Cortex of kidney (tissue), 1 donor: ENCODE results near the gene ADK.

Source experiments
- DNase-seq: peaks from one replicate; lab custom pipeline; 2025; lab: John Stamatoyannopoulos, UW

Gene ADK

GRCh38 chr10:74674927-74675326 lies 523.9 kb downstream of the ADK start:
- no peak for DNase-seq

- DNase-seq: no peak
Measured at GRCh38 chr10:74675484-74675883, 524.5 kb downstream of the ADK start.

GRCh38 chr10:74677951-74678350 lies 526.9 kb downstream of the ADK start:
- no peak for DNase-seq

- DNase-seq: no peak
Measured at GRCh38 chr10:74681917-74682627, 531.1 kb downstream of the ADK start.

DNA sequence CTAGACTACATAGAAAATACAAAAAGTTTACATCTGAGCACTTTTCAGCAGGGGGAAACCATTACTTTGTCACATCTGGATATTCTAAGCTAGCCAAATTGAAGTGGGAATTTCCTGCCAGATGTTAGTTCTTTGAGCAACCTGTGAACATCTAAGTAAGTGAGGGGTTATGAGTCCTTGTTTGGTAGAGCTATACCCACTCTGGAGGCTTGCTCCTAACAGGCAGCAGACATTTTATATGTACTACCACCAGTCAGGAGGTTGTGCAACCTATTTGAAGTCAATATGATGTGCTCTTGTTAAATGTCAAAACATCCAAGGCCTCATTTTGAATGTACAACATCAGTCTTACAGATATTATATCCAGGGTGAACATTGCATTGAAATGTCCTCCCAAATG lies 532.0 kb downstream of the ADK start:
- no peak for DNase-seq

DNA sequence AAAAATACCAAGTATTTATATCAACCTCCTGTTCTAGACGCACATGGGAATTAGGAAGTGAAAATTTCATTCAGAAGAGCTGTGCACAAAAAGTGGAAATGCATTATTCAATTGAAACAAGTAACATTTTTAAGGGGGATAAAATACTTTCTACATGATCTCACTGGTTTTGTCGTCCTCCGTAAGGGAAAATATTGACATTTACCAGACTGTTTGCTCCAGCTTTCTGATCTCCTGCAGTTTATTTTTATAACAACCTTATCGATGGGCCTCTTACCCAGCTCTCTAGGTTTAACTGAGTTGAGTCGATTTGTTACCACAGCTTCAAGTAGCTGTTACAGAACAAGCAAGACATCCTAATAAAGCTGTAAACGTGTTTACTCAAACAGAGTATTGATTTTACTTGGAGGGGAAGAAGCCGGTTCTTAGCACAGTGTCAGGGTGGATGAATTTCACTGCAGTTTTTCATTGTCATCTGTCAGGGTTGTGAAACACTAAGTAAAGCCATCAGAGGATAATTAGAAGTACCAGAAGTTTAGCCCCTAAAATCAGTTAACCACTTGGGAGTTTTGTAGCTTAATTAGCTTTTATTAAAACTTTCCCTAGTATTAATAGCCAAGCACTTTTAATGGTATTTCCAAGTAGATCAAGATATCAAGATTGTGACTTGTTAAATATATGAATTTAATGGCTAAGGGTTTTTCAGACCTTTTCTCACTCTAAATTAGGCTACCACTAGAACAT lies 532.8 kb downstream of the ADK start:
- no peak for DNase-seq

GRCh38 chr10:74684462-74684861 lies 533.4 kb downstream of the ADK start:
- no peak for DNase-seq

GRCh38 chr10:74685564-74685963 lies 534.5 kb downstream of the ADK start:
- DNase-seq: no peak

DNA sequence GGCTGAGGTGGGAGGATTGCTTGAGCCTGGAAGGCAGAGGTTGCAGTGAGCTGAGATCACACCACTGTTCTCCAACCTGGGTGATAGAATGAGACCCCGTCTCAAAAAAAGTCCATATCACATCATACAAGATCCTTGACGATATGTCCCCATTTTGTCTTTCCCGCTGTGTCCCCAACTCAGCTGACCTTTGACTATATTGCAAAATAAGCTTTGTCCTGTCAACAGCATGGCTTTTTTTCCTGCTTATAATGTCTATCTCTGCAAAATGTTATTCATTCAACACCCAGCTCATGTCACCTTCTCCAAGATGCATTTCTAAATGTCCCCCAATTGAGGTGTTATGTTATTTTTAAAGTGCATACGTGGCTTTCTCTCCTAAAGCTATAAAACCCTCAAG lies 539.4 kb downstream of the ADK start:
- DNase-seq: no peak

DNA sequence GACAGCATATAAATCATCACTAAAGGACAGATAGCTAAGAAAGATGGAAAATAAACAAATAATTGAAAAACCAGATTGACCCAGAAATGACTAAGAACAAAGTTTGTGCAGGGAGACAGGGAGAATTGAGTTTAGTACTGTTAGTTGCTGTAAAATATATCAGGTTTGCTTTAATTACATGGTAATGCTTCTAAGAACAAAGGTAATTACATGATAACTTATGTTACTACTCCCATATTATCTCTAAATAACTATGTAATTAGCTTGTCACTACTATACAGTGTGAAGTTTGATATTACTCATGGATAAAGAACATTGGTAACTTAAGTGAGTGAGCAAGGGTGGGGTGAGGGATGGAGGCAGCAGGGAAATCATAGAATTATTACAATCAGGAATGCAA lies 540.1 kb downstream of the ADK start:
- DNase-seq: no peak

DNA sequence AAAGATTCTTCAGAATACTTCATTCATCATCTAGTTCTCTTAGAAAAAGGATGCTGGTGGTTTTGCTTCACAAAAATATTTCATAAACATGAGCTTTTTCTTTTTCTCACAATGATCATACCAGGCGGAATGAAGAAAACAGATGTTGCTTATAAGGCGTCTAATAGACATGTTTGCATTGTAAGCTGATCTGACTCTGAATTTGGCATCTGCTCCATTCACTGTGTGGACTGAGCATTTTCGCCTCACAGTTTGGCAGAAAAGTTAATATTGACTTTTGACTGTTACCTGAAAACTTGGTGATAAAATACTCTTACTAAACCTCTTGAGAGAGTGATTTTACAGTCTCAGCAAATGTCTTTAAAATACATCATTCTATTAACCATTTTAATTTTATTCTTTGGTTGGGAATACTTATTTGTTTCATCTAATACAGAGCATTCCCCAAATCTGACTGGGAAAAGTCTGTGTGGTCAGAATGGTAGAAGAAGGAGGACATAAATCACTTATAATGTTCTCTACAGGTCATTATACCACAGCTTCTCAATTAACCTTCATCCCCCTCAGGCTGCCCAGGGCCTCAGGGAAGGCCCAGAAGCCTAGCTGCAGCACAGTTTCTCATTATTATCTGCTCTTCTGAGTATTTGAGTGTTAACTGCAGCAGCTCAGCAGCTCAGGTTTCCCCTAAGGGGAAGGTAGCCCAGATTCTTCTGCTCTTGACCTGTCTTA lies 553.8 kb downstream of the ADK start:
- DNase-seq: no peak

DNA sequence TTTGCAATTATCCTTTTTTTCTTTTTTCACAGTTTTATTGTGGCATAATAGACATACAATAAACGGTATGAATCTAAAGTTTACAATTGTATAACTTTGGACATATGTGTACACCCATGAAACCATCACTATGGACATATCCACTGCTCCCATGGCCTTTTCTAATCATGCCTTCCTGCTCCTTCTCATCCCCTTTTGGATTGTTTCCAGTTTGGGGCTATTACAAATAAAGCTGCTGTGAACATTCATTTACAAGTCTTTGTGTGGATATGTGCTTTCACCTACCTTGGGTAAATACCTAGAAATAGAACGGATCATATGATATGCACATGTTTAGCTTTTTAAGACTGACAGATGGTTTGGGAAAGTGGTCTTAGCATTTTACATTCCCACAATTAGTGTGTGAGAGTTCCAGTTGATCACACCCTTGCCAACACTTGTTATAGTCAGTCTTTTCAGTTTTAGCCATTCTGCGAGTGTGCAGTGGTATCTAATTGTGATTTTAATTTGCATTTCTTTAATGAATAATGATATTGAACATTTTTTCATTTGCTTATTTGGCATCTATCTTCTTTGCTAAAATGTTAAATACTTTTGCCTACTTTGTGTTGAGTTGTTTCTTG lies 554.4 kb downstream of the ADK start:
- no peak for DNase-seq

- DNase-seq: no peak
Measured at GRCh38 chr10:74706966-74707365, 555.9 kb downstream of the ADK start.

DNA sequence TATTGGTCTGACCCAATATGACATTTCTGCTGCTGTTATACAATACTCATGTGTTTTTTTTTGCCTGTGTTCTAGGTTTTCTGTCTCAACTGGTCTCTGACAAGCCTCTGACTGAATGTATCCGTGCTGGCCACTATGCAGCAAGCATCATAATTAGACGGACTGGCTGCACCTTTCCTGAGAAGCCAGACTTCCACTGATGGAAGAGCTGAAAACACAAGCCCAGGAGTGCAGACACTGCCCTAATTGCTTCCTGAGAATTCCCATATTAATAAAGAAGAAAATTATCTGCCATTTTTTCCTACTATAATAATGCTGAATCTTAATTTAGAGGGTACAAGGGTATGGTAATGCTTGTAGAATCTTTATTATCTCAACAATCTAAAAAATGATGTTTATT lies 557.2 kb downstream of the ADK start:
- DNase-seq: no peak

DNA sequence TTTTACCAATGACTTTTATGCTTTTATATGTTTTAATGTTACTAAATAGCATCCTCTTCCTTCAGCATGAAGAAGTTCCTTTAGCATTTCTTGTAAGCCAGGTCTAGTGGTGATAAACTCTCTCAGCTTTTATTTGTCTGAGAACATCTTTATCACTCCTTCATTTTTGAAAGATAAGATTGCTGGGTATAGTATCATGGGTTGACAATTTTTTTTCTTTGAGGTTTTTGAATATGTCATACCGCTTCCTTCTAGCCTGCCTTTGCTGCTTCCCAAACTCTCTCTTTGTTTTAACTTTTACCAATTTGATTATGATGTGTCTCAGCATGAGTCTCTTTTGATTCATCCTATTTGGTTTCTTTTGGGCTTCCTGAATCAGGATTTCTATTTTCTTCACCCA lies 567.2 kb downstream of the ADK start:
- DNase-seq: no peak

DNA sequence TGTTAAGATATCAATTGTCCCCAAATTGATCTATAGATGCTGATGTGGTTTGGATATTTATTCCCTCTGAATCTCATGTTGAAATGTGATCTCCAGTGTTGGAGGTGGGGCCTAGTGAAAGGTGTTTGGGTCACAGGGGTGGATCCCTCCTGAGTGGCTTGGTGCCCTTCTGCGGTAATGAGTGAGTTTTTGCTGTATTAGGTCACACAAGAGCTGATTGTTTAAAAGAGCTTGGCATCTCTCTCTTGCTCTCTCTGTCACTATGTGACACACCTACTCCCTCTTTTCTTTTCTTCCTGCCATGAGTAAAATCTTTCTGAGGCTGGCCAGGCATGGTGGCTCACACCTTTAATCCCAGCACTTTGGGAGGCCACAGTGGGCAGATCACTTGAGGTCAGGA lies 577.2 kb downstream of the ADK start:
- DNase-seq: no peak

DNA sequence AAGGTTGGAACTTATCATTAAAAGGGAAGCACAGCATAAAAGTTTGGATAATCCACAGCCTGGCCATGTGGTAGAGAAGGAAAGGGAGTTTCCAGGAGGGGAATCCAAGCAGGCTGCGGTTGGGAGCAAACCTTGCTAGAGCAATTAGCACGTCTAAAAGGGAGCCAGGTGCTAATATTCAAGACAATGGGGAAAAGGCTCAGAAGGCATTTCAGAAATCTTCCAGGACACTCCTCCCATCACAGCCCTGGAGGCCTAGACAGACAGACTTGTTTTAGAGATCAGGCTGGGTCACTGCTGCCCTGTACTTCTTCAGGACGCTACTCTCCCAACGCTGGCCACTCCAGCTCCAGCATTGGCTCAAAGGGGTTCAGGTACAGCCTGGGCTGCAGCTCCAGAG lies 579.2 kb downstream of the ADK start:
- DNase-seq: no peak

GRCh38 chr10:74733612-74734011 lies 582.6 kb downstream of the ADK start:
- no peak for DNase-seq

DNA sequence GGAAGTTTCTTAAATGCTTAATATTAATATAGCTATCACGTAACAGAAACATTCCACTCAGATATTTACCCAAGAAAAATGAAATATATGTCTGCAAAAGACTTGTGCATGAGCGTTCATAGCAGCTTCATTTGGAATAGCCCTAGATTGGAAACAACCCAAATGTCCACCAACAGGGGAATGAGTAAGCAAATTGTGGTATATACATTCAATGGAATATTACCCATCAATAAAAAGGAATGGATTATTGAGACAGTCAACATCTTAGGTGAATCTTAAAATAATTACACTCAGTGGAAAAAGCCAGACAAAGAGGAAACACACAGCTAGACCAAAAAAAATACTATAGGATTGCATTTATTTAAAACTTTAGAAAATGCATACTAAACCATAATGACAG lies 585.0 kb downstream of the ADK start:
- no peak for DNase-seq

DNA sequence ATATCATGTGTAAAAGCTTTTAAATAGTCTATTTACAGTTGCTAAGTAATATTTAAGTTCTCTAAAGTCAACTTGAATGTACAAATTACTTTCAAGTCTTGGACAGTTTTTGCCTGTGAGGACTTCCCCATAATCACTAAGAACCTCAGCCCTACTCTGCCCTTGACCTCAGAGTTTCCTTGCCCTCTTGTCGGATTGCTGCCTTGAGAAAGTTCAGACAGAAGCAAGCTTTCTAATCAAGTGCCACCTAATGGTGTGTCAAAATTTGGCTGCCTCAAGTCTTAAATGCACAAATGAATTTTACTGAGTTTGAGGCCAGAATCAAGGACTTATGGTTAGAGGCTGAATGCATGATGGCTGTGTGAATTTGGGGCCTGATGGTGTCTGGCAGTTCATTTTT lies 587.0 kb downstream of the ADK start:
- no peak for DNase-seq

DNA sequence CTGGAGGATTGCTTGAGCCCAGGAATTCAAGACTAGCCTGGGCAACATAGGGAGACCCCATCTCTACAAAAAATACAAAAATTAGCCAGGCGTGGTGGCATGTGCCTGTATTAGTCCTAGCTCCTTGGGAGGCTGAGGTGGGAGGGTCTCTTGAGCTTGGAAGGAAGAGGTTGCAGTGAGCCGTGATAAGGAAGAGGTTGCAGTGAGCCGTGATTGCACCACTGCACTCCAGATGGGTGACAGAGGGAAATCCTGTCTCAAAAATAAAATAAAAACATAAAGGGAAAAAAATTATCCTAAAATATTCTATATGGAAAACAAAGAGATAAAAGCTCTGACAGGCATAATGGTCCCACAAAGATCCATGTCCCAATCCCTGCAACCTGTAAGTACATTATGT lies 587.5 kb downstream of the ADK start:
- no peak for DNase-seq

DNA sequence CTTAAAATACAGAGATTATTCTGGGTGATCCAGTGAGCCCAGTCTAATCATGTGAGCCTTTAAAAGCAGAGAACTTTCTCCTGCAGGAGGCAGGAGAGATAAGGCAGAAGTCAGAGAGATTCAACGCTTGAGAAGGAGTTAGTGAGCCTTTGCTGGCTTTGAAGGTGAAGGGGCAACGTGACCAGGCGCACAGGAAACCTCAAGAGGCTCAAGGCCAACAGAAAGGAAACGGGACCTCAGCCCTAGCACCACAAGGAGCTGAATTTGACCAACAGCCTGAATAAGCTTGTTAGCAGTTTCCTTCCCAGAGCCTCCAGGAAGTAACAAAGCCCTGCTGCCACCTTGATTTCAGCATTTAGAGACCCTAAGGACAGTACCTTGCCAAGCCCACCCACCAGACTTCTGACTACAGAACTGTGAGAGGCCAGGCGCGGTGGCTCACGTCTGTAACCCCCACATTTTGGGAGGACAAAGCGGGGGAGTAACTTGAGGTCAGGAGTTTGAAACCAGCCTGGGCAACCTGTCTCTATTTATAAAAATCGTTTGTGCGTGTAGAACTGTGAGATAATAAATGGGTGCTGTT lies 588.1 kb downstream of the ADK start:
- DNase-seq: no peak
